ENCODE results near the gene RIMS4. TPM values are rescaled to one million over a fixed set of nuclear protein-coding genes. Genes with fewer than 3 reads are reported as not detected.

The RIMS4 gene
- polyA plus RNA-seq, 3 donors, result not detected

- no peak overlapping the region for H3K4me3 ChIP-seq (replicated peaks in 1 of 3; ENCODE audit: low read depth in 2 of 3, low read length in 3 of 3)
- no peak for TF ChIP-seq CTCF (IDR thresholded peaks at IDR 0.05)
- WGBS (ENCODE audit: insufficient coverage), result 43% methylated on average over 2 of the region's 4 CpGs
- no peak overlapping the region for H3K27ac ChIP-seq (ENCODE audit: low read depth in 1 of 2, low read length in 2 of 2)
- H4K20me1 ChIP-seq (ENCODE audit: insufficient read depth, low read length), result no peaks in the 10 kb centered on the region
- peaks cover 8 to 11% (median 10%) of the 10 kb centered on the region in 3 donors for H3K27me3 Mint-ChIP-seq (ENCODE audit: low read depth in 3 of 3)
- no peaks in the 10 kb centered on the region for H3K36me3 Mint-ChIP-seq
- H3K36me3 ChIP-seq (replicated peaks in 1 of 2; ENCODE audit: control insufficient read depth in 1 of 2, insufficient read depth in 2 of 2, low read length in 2 of 2), result no peaks in the 10 kb centered on the region
- no peaks in the 10 kb centered on the region for H3K9me3 ChIP-seq (replicated peaks in 1 of 2; ENCODE audit: control insufficient read depth in 1 of 2, insufficient read depth in 1 of 2, low read length in 2 of 2)
- no peaks in the 10 kb centered on the region for H3K4me1 Mint-ChIP-seq
- intact Hi-C loops (cut with micrococcal nuclease), result no loop called here
- no peak overlapping the region for H3K27ac Mint-ChIP-seq
- no peak overlapping the region for H2AFZ ChIP-seq (ENCODE audit: insufficient read depth, low read depth, low read length, poor library complexity, severe bottlenecking)
- H3K4me3 Mint-ChIP-seq, result no peak overlapping the region
- H3K79me2 ChIP-seq (ENCODE audit: insufficient read depth, low read length), result no peaks in the 10 kb centered on the region
- H3K4me1 ChIP-seq (ENCODE audit: control insufficient read depth in 1 of 2, insufficient read depth in 2 of 2, low read length in 2 of 2), result no peaks in the 10 kb centered on the region
- H3K9ac ChIP-seq (ENCODE audit: insufficient read depth, low read length, poor library complexity, severe bottlenecking), result no peak overlapping the region
- no peaks in the 10 kb centered on the region for H3K27me3 ChIP-seq (ENCODE audit: control insufficient read depth in 2 of 2, insufficient read depth in 2 of 2, low read length in 2 of 2)
- no peaks in the 10 kb centered on the region for H3K9me3 Mint-ChIP-seq
- H3K4me2 ChIP-seq (replicated peaks; ENCODE audit: extremely low read depth, low read length, poor library complexity, severe bottlenecking), result no peak overlapping the region
- DNase-seq, result no peak
Measured at GRCh38 chr20:44795836-44796235, 14.5 kb downstream of the RIMS4 start.

- Mint-ChIP-seq H3K36me3 (no peaks in the 10 kb centered on the region), H3K4me3 (no peak overlapping the region), H3K4me1 (no peaks in the 10 kb centered on the region), H3K27ac (no peak overlapping the region), H3K27me3 (ENCODE audit: low read depth in 3 of 3) (peaks cover 6 to 13% (median 11%) of the 10 kb centered on the region in 3 donors), H3K9me3 (no peaks in the 10 kb centered on the region)
- H3K4me3 ChIP-seq (replicated peaks in 1 of 3; ENCODE audit: low read depth in 2 of 3, low read length in 3 of 3), result no peak overlapping the region
- H3K36me3 ChIP-seq (replicated peaks in 1 of 2; ENCODE audit: control insufficient read depth in 1 of 2, insufficient read depth in 2 of 2, low read length in 2 of 2), result no peaks in the 10 kb centered on the region
- no peaks in the 10 kb centered on the region for H4K20me1 ChIP-seq (ENCODE audit: insufficient read depth, low read length)
- DNase-seq, result no peak
- H3K4me2 ChIP-seq (replicated peaks; ENCODE audit: extremely low read depth, low read length, poor library complexity, severe bottlenecking), result no peak overlapping the region
- H3K27me3 ChIP-seq (ENCODE audit: control insufficient read depth in 2 of 2, insufficient read depth in 2 of 2, low read length in 2 of 2), result no peaks in the 10 kb centered on the region
- H3K9me3 ChIP-seq (replicated peaks in 1 of 2; ENCODE audit: control insufficient read depth in 1 of 2, insufficient read depth in 1 of 2, low read length in 2 of 2), result no peaks in the 10 kb centered on the region
- H3K4me1 ChIP-seq (ENCODE audit: control insufficient read depth in 1 of 2, insufficient read depth in 2 of 2, low read length in 2 of 2), result no peaks in the 10 kb centered on the region
- no peak for TF ChIP-seq CTCF (IDR thresholded peaks at IDR 0.05)
- no peak overlapping the region for H3K9ac ChIP-seq (ENCODE audit: insufficient read depth, low read length, poor library complexity, severe bottlenecking)
- no peak overlapping the region for H2AFZ ChIP-seq (ENCODE audit: insufficient read depth, low read depth, low read length, poor library complexity, severe bottlenecking)
- H3K27ac ChIP-seq (ENCODE audit: low read depth in 1 of 2, low read length in 2 of 2), result no peak overlapping the region
- H3K79me2 ChIP-seq (ENCODE audit: insufficient read depth, low read length), result no peaks in the 10 kb centered on the region
- intact Hi-C loops (cut with micrococcal nuclease), result no loop called here
- WGBS (ENCODE audit: insufficient coverage), result no CpG with 5 or more reads among the region's 7 CpGs
Measured at GRCh38 chr20:44792796-44793195, 17.6 kb downstream of the RIMS4 start.

Measured in CD14-positive monocyte (primary cell).